SK-N-SH treated with all-trans-retinoic acid at 6 μM for 48 hours (cell line): ENCODE results near the gene HRH2.

ENCODE experiments used
- ATAC-seq: fragments of 200-7000 bp; cut with Tn5 transposase; 3 replicates; pipeline ENCODE4 v1.9.1; 2020; ENCODE audit warnings: mild to moderate bottlenecking, moderate library complexity
- ARNTL ChIP-seq: fragments of 450-650 bp; formaldehyde crosslinking; IDR thresholded peaks from 2 replicates; pipeline ENCODE4 v1.5.0; 2020; ENCODE audit warnings: low read depth, mild to moderate bottlenecking, moderate library complexity, borderline replicate concordance
- BACH2 ChIP-seq: fragments of 250-450 bp; sonication (Bioruptor Pico); IDR thresholded peaks from 2 replicates; pipeline ENCODE4 v1.9.0; 2021; ENCODE audit warnings: mild to moderate bottlenecking, borderline replicate concordance
- CSDC2 ChIP-seq: fragments of 250-450 bp; sonication (Bioruptor Pico); IDR thresholded peaks from 2 replicates; pipeline ENCODE4 v1.5.0; 2020; ENCODE audit warnings: mild to moderate bottlenecking, moderate library complexity
- CSRNP3 ChIP-seq: fragments of 250-450 bp; sonication (Bioruptor Pico); IDR thresholded peaks from 2 replicates; pipeline ENCODE4 v1.5.1; 2021; ENCODE audit warnings: mild to moderate bottlenecking, moderate library complexity
- ESRRG ChIP-seq: fragments of 250-450 bp; sonication (Bioruptor Pico); IDR thresholded peaks from 2 replicates; pipeline ENCODE4 v1.6.1; 2021; ENCODE audit warnings: mild to moderate bottlenecking
- GLIS3 ChIP-seq: fragments of 250-450 bp; sonication (Bioruptor Pico); IDR thresholded peaks from 2 replicates; pipeline ENCODE4 v1.5.0; 2020; ENCODE audit warnings: mild to moderate bottlenecking, moderate library complexity
- ISL1 ChIP-seq: fragments of 250-450 bp; sonication (Bioruptor Pico); IDR thresholded peaks from 2 replicates; pipeline ENCODE4 v2.1.2; 2022; ENCODE audit warnings: mild to moderate bottlenecking, moderate library complexity
- OSR1 ChIP-seq: fragments of 250-450 bp; sonication (Bioruptor Pico); IDR thresholded peaks from 2 replicates; pipeline ENCODE4 v1.8.0; 2022; ENCODE audit warnings: moderate library complexity, mild to moderate bottlenecking, inconsistent platforms
- POU6F1 ChIP-seq: fragments of 250-450 bp; sonication (Bioruptor Pico); IDR thresholded peaks from 2 replicates; pipeline ENCODE4 v1.8.0; 2021; ENCODE audit warnings: low read depth, mild to moderate bottlenecking, moderate library complexity, borderline replicate concordance
- SNAI2 ChIP-seq: fragments of 250-450 bp; sonication (Bioruptor Pico); IDR thresholded peaks from 2 replicates; pipeline ENCODE4 v1.5.0; 2020; ENCODE audit warnings: mild to moderate bottlenecking, moderate library complexity
- TCF4 ChIP-seq: fragments of 250-450 bp; sonication (Bioruptor Pico); IDR thresholded peaks from 2 replicates; pipeline ENCODE4 v1.8.0; 2021; ENCODE audit warnings: mild to moderate bottlenecking, moderate library complexity, borderline replicate concordance
- TOX ChIP-seq: fragments of 250-450 bp; sonication (Bioruptor Pico); IDR thresholded peaks from 2 replicates; pipeline ENCODE4 v1.8.0; 2021; ENCODE audit warnings: mild to moderate bottlenecking, moderate library complexity, borderline replicate concordance
- ZC3H10 ChIP-seq: fragments of 250-450 bp; sonication (Bioruptor Pico); IDR thresholded peaks from 2 replicates; pipeline ENCODE4 v1.5.1; 2021; ENCODE audit warnings: mild to moderate bottlenecking, moderate library complexity
- ZFP30 ChIP-seq: fragments of 450-650 bp; formaldehyde crosslinking; IDR thresholded peaks from 2 replicates; pipeline ENCODE4 v1.5.0; 2022; ENCODE audit warnings: mild to moderate bottlenecking, moderate library complexity
- ZNF8 ChIP-seq: fragments of 450-650 bp; formaldehyde crosslinking; IDR thresholded peaks from 2 replicates; pipeline ENCODE4 v1.5.0; 2020; ENCODE audit warnings: mild to moderate bottlenecking, moderate library complexity
- TF ChIP-seq, protein P1 (sequence below): fragments of 250-450 bp; sonication (Bioruptor Pico); IDR thresholded peaks from 2 replicates; pipeline ENCODE4 v1.8.0; 2020; ENCODE audit warnings: mild to moderate bottlenecking, moderate library complexity, borderline replicate concordance
- TF ChIP-seq, protein P2 (sequence below): fragments of 250-450 bp; sonication (Bioruptor Pico); IDR thresholded peaks from 2 replicates; pipeline ENCODE4 v1.5.0; 2020; ENCODE audit warnings: mild to moderate bottlenecking, moderate library complexity

The HRH2 gene

DNA sequence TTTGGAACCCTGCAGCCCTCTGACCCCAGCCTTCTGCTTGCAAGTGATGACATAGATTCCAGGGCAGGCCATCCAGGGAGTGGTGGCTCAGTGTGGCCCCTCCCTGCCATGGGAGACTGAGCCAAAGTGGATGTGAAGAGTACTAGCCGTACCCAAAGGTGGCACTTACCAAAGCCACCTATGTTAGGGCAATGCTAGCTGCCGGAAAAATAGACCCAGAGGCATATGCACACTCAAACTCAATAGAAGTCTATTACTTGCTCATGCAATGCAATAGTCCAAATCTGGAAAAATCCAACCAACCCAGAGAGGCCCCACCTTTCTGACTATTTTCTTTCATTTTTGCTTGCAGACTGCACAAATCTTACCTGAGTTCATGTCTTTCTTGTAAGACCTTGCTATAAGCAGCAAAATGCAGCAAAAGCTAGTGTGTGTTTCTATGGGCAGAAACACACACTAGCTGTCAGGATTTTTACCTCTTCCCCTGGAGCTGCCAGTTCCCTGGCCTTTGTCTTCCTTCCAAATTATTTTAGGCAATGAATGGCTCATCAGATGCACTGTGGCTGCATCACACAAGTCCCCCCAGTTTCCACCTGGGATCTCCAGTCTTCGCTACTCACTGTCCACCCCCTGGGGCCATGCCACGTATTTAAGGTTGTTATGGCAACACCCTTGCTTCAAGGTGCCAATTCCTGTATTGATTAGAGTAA, 74.0 kb downstream of the HRH2 start:
- TF ChIP-seq POU6F1 (CRISPR knock-in tag) (no peak), ARNTL (CRISPR knock-in tag) (no peak), GLIS3 (CRISPR knock-in tag) (no peak), ZNF8 (CRISPR knock-in tag) (no peak), TOX (CRISPR knock-in tag) (no peak), TCF4 (CRISPR knock-in tag) (no peak), BACH2 (CRISPR knock-in tag) (no peak), CSRNP3 (CRISPR knock-in tag) (no peak), CSDC2 (CRISPR knock-in tag) (no peak), SNAI2 (CRISPR knock-in tag) (no peak), OSR1 (no peak), ISL1 (CRISPR knock-in tag) (no peak)
- TF ChIP-seq, protein P1, sequence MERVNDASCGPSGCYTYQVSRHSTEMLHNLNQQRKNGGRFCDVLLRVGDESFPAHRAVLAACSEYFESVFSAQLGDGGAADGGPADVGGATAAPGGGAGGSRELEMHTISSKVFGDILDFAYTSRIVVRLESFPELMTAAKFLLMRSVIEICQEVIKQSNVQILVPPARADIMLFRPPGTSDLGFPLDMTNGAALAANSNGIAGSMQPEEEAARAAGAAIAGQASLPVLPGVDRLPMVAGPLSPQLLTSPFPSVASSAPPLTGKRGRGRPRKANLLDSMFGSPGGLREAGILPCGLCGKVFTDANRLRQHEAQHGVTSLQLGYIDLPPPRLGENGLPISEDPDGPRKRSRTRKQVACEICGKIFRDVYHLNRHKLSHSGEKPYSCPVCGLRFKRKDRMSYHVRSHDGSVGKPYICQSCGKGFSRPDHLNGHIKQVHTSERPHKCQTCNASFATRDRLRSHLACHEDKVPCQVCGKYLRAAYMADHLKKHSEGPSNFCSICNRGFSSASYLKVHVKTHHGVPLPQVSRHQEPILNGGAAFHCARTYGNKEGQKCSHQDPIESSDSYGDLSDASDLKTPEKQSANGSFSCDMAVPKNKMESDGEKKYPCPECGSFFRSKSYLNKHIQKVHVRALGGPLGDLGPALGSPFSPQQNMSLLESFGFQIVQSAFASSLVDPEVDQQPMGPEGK (CRISPR knock-in tag) = no peak
- TF ChIP-seq, protein P2, sequence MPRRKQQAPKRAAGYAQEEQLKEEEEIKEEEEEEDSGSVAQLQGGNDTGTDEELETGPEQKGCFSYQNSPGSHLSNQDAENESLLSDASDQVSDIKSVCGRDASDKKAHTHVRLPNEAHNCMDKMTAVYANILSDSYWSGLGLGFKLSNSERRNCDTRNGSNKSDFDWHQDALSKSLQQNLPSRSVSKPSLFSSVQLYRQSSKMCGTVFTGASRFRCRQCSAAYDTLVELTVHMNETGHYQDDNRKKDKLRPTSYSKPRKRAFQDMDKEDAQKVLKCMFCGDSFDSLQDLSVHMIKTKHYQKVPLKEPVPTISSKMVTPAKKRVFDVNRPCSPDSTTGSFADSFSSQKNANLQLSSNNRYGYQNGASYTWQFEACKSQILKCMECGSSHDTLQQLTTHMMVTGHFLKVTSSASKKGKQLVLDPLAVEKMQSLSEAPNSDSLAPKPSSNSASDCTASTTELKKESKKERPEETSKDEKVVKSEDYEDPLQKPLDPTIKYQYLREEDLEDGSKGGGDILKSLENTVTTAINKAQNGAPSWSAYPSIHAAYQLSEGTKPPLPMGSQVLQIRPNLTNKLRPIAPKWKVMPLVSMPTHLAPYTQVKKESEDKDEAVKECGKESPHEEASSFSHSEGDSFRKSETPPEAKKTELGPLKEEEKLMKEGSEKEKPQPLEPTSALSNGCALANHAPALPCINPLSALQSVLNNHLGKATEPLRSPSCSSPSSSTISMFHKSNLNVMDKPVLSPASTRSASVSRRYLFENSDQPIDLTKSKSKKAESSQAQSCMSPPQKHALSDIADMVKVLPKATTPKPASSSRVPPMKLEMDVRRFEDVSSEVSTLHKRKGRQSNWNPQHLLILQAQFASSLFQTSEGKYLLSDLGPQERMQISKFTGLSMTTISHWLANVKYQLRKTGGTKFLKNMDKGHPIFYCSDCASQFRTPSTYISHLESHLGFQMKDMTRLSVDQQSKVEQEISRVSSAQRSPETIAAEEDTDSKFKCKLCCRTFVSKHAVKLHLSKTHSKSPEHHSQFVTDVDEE (CRISPR knock-in tag) = no peak
- TF ChIP-seq, all 23 proteins: peak for 0
- no peak for ATAC-seq

DNA sequence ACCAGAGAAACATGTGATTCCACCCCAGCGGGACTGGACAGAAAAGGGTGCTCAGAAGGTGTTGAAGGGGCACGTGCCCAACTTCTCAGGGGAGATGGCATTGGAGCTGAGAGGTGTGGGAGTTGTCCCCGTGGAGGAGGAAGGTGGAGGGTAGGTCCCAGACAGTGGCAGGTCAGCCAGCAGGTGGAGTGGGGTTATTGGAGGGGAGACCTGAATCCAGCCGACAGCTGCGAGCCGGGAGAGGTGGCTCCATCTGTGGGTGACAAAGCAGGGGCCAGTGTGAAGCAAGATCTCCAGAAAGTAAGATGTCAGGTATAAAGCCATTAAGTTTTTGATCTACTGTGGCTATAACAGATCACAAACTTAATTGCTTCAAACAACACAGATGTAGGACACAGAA, 75.1 kb downstream of the HRH2 start:
- TF ChIP-seq, protein P2 (CRISPR knock-in tag) = no peak
- TF ChIP-seq CSRNP3 (CRISPR knock-in tag) = no peak
- TF ChIP-seq POU6F1 (CRISPR knock-in tag) = no peak
- TF ChIP-seq ESRRG = no peak
- TF ChIP-seq ZC3H10 (CRISPR knock-in tag) = no peak
- no peak for TF ChIP-seq GLIS3 (CRISPR knock-in tag)
- TF ChIP-seq ZFP30 (CRISPR knock-in tag) = no peak
- TF ChIP-seq SNAI2 (CRISPR knock-in tag) = no peak
- TF ChIP-seq ARNTL (CRISPR knock-in tag) = no peak
- no peak for TF ChIP-seq OSR1
- TF ChIP-seq TOX (CRISPR knock-in tag) = no peak
- no peak for TF ChIP-seq CSDC2 (CRISPR knock-in tag)
- no peak for ATAC-seq
